Upper lobe of right lung (tissue), 1 donor: Measurements from ENCODE around the gene RIPOR2. TPM values are rescaled to one million over a fixed set of nuclear protein-coding genes. Genes with fewer than 3 reads are reported as not detected.

Experiments used
- ATAC-seq: fragments of 200-7000 bp; cut with Tn5 transposase; one replicate; pipeline ENCODE4 v1.9.1; 2020; ENCODE audit warnings: mild to moderate bottlenecking, moderate library complexity
- DNase-seq: peaks from one replicate; pipeline ENCODE4 v3.0.0-alpha.2; 2020
- H3K27ac ChIP-seq: fragments of 200-600 bp; one replicate; pipeline ENCODE4 v1.8.0; 2022
- H3K27me3 ChIP-seq: fragments of 200-600 bp; one replicate; pipeline ENCODE4 v1.8.0; 2022; ENCODE audit warnings: mild to moderate bottlenecking
- H3K36me3 ChIP-seq: fragments of 200-600 bp; one replicate; pipeline ENCODE4 v1.8.0; 2022
- H3K4me1 ChIP-seq: fragments of 200-600 bp; one replicate; pipeline ENCODE4 v1.8.0; 2022
- H3K4me3 ChIP-seq: fragments of 200-600 bp; one replicate; pipeline ENCODE4 v1.8.0; 2022; ENCODE audit warnings: mild to moderate bottlenecking
- H3K9me3 ChIP-seq: fragments of 200-600 bp; one replicate; pipeline ENCODE4 v1.8.0; 2022
- intact Hi-C: fragments of 100-400 bp; cut with DNase I; formaldehyde crosslinking; loops from one replicate; pipeline ENCODE4 v1.11.0; 2022
- total RNA-seq: library from RNA; stranded (reverse); fragmentation: NEBNext Ultra II Directional; extraction: Animal tissue kit (Norgen Biotek cat#: 25700); gene quantifications from one replicate; pipeline ENCODE4 v1.2.1, GENCODE V29; 2021
- TF ChIP-seq, protein P1 (sequence below): fragments of 200-600 bp; IDR thresholded peaks from one replicate; pipeline ENCODE4 v1.8.0; 2022; ENCODE audit warnings: antibody characterized with exemption
- donor health status: DM: no; HTN: yes; CAD: no; lungs with severe emphysema.

Gene RIPOR2
- total RNA-seq, 1 donor from 2014 or later, result 25.6 TPM

DNA sequence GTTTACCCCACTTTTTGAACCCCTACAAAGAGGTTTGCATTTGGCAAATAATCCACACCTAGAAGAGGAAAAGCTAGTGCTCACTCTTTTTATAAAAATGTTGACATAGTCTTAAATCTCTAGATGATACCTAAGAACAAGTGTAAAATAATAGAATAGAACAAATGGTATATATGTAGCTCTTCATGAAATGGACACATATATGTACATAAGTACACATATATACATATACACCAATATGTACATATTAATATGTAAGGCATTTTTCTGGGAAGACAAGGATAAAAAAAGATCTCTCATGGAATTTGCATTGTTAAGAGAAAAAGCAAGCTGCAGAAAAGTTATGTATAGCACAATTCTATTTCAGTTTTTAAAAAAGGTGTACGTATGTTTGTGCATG, 27.6 kb upstream of the RIPOR2 start:
- no peak overlapping the region for H3K27ac ChIP-seq
- H3K4me1 ChIP-seq, result no peaks in the 10 kb centered on the region
- DNase-seq (no peak), ATAC-seq (no peak)
- no peaks in the 10 kb centered on the region for H3K27me3 ChIP-seq
- TF ChIP-seq, protein P1, sequence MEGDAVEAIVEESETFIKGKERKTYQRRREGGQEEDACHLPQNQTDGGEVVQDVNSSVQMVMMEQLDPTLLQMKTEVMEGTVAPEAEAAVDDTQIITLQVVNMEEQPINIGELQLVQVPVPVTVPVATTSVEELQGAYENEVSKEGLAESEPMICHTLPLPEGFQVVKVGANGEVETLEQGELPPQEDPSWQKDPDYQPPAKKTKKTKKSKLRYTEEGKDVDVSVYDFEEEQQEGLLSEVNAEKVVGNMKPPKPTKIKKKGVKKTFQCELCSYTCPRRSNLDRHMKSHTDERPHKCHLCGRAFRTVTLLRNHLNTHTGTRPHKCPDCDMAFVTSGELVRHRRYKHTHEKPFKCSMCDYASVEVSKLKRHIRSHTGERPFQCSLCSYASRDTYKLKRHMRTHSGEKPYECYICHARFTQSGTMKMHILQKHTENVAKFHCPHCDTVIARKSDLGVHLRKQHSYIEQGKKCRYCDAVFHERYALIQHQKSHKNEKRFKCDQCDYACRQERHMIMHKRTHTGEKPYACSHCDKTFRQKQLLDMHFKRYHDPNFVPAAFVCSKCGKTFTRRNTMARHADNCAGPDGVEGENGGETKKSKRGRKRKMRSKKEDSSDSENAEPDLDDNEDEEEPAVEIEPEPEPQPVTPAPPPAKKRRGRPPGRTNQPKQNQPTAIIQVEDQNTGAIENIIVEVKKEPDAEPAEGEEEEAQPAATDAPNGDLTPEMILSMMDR, result no peak
- intact Hi-C loops, result no loop called here
- no peak overlapping the region for H3K4me3 ChIP-seq
- no peaks in the 10 kb centered on the region for H3K36me3 ChIP-seq
- no peaks in the 10 kb centered on the region for H3K9me3 ChIP-seq

DNA sequence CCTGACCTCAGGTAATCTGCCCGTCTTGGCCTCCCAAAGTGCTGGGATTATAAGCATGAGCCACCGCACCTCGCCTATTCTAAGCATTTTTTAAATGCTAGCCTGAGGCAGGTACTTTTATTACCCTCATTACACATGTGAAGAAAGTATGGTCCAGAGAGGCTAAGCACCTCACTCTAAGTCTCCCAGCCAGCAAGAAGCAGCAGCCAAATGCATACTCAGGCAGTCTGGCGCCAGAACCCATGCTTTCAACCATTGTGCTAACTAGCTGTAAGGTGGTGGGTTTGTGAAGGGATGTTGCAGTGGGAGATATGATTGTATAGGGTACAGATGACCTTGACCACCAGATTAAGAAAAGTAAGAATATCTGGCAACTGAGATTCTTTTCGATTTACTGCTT, 26.1 kb upstream of the RIPOR2 start:
- TF ChIP-seq, protein P1, result no peak
- Histone ChIP-seq H3K27me3 (no peaks in the 10 kb centered on the region), H3K36me3 (no peaks in the 10 kb centered on the region), H3K27ac (no peak overlapping the region), H3K4me3 (no peak overlapping the region), H3K4me1 (no peaks in the 10 kb centered on the region), H3K9me3 (no peaks in the 10 kb centered on the region)
- DNase-seq (no peak), ATAC-seq (no peak)
- intact Hi-C loops, result no loop called here

DNA sequence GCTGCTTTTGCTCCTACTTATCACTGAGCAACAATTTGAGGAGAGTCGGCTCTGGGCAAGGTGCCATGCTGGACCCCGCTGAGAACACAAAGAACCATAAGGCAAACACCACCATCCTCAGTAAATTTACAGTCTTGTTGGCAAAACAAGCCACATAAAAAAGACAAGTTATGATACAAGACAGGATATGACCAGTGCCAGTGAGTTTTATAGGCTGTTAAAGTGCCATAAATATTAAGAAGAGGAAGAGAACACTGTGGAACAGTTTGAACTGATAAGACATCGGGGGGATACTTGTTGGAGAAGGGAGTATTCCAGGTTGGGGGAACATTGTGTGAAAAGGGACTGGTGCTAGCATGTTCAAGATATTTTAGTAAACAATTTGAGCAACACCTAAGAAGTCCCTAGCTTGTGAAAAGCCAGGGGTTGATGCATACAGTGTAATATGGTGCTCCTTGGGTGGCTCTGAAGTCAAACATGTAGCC, 25.3 kb upstream of the RIPOR2 start:
- DNase-seq (no peak), ATAC-seq (no peak)
- no peaks in the 10 kb centered on the region for H3K36me3 ChIP-seq
- H3K27me3 ChIP-seq, result no peaks in the 10 kb centered on the region
- TF ChIP-seq, protein P1, result no peak
- H3K4me1 ChIP-seq, result no peaks in the 10 kb centered on the region
- intact Hi-C loops, result no loop called here
- H3K4me3 ChIP-seq, result no peak overlapping the region
- no peaks in the 10 kb centered on the region for H3K9me3 ChIP-seq
- H3K27ac ChIP-seq, result no peak overlapping the region

- H3K27ac ChIP-seq, result no peak overlapping the region
- no peaks in the 10 kb centered on the region for H3K27me3 ChIP-seq
- no peak for ATAC-seq
- TF ChIP-seq, protein P1, result no peak
- H3K4me3 ChIP-seq, result no peak overlapping the region
- intact Hi-C loops, result no loop called here
- no peak for DNase-seq
- H3K9me3 ChIP-seq, result no peaks in the 10 kb centered on the region
- H3K4me1 ChIP-seq, result no peaks in the 10 kb centered on the region
- no peaks in the 10 kb centered on the region for H3K36me3 ChIP-seq
These were observed 23.6 kb upstream of the RIPOR2 start for GRCh38 chr6:24959319-24959718.

DNA sequence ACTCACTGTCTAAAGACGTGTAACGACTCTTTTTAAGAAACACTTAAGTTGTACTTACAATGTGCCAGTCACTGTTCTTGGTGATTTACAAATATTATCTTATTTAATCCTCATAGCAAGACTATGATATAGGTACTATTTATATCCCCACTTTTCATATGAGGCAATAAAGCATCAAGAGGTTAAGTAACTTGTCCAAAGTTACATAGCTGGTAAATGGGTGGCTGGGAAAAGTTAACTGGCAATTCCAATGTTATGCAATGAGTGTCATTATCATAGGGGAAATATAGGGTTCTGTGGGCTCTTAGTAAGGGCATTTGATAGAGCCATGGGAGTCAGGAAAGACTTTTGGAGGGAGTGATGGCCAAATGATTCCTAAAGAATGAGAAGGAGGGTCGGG, 21.4 kb upstream of the RIPOR2 start:
- ATAC-seq (no peak), DNase-seq (no peak)
- TF ChIP-seq, protein P1, result no peak
- no peak overlapping the region for H3K4me3 ChIP-seq
- H3K27ac ChIP-seq, result no peak overlapping the region
- no peaks in the 10 kb centered on the region for H3K27me3 ChIP-seq
- no peaks in the 10 kb centered on the region for H3K9me3 ChIP-seq
- no peaks in the 10 kb centered on the region for H3K36me3 ChIP-seq
- H3K4me1 ChIP-seq, result peaks cover 7% of the 10 kb centered on the region
- intact Hi-C loops, result no loop called here

- intact Hi-C loops, result no loop called here
- no peak for ATAC-seq
These were observed 18.0 kb upstream of the RIPOR2 start for GRCh38 chr6:24953726-24954125.

More at GRCh38 chr6:24953726-24954125, 18.0 kb upstream of the RIPOR2 start:
- TF ChIP-seq, protein P1, result no peak
- Histone ChIP-seq H3K27me3 (no peaks in the 10 kb centered on the region), H3K36me3 (no peaks in the 10 kb centered on the region), H3K4me1 (peaks cover 13% of the 10 kb centered on the region), H3K9me3 (no peaks in the 10 kb centered on the region), H3K4me3 (no peak overlapping the region), H3K27ac (no peak overlapping the region)
- DNase-seq, result no peak
